ENCODE data around the gene KLLN.
"Not testable (repeated sequence)": the region's sequence is repeated elsewhere in the genome, so short reads cannot be mapped to it uniquely, and the experiment has no call there.

Gene KLLN

GRCh38 chr10:87865241-87865881 is 2.0 kb upstream of the KLLN start:
- no peak for DNase-seq

GRCh38 chr10:87864496-87865059 is 1.2 kb upstream of the KLLN start:
- DNase-seq, result no peak

GRCh38 chr10:87863951-87864495 is 690 bp upstream of the KLLN start:
- peak; percentile 21 for DNase-seq

DNA sequence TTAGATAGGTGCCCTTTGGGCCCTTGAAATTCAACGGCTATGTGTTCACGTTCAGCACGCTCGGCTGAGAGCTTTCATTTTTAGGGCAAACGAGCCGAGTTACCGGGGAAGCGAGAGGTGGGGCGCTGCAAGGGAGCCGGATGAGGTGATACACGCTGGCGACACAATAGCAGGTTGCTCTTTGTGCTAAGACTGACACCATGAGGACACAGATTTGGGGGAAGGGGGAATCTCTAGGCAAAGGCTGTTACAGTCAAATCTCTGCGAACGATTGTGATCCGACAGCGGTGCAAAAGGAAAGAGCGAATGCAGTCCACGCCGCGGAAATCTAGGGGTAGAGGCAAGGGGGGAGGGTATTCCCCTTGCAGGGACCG is 667 bp downstream of the KLLN start:
- no peak for DNase-seq

DNA sequence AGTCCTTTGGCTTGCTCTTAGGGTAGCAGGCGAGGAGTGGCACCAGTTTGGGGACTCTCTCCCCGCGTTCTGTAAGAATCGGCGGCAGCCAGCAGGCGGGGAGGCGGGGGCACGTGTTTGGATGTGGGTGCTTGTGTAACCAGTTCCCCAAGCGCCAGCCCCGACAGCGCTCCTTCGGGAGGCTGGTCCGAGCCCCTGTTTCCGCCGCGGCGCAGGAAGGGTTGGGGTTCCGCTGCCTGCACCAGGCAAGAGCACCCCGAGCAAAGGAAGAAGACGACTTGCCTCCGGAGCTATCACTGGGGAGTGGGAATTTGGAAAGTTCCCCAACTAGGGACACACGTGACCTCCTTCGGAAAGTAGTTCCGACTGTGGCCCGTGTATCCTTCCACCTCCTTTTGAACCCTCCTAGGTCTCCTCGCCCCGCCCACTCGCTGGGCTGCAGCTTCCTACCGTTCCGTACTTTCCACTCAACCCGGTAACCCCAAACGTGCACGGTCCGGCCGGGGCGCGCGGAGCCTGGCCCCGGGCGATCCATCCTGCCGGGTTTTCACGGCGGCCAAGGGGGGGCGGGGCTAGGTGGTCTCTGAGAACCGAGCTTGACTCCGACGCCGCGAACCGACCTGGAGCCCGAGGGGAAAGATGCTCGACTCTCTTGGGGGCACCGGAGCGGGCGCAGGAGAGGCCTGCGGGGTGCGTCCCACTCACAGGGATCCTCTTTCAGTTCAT is 1.2 kb downstream of the KLLN start:
- peak; percentile 94 for DNase-seq

DNA sequence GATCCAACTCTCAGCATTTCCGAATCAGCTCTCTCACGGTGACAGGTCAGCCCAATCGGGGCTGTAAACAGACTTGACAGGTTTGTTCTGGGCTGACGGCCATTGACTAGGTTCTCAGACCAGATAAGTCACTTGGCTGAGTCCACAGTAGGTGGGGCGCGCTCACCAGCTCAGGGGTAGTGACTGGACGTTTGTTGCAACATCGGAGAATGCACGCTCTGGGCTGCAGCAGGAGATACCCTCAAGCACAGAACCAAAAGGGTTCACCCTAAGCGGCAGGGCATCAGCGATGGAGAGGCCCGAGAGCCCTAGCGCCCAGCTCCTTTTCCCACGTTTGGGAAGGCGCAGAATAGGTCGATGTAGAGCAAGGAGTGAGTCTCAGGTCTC is 1.8 kb downstream of the KLLN start:
- DNase-seq, result peak; percentile 23

GRCh38 chr10:87860816-87861403 is 2.4 kb downstream of the KLLN start:
- no peak for DNase-seq

GRCh38 chr10:87860156-87860795 is 3.1 kb downstream of the KLLN start:
- peak; percentile 30 for DNase-seq

- DNase-seq, result not testable (repeated sequence)
Measured at GRCh38 chr10:87855665-87856064, 7.7 kb downstream of the KLLN start.

DNA sequence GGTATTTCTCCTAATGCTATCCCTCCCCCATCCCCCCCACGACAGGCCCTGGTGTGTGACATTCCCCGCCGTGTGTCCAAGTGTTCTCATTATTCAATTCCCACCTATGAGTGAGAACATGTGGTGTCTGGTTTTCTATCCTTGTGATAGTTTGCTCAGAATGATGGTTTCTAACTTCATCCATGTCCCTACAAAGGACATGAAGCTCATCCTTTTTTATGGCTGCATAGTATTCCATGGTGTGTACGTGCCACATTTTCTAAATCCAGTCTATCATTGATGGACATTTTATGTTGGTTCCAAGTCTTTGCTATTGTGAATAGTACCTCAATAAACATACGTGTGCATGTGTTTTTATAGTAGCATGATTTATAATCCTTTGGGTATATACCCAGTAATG is 8.1 kb downstream of the KLLN start:
- not testable (repeated sequence) for DNase-seq

DNA sequence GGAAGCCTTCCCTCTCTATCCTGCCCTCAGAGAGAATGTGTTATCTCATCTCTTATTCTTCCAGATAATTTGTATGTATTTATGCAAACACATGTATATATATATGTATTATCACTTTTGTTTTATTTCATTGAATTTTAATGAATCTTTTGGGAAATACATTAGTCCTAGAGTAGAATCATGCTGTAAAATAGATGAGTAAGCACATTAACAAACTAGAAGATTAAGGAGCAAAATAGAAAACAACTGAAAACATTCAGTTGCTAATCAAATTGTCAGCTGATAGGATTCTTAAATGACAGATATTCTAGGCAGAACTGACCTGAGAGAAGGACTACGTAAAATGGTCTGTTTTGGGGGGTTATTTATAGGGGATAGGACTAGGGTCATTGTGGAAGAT is 11.2 kb downstream of the KLLN start:
- DNase-seq, result no peak

DNA sequence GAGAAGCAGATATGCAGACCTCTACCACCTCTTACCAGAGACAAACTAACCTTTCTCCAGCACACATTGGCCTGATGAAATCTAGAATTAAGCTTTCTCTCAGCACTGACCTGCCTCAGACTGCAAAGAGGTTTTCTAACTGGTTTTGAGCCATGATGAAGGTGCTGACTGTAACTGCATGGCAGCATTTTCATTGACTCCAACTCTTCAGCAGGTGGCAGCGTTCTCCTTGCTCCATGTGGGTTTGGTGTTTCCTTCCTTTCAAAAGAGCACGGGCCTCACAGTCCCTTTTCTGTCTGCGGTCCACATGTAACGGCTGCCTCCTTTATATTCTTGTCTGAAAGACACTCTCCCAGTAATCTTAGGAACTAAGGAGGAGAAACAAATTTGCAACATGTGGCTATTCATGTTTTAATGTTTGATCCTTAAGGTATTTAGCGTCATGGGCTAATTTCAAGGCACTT is 12.6 kb downstream of the KLLN start:
- peak; percentile 56 for DNase-seq

GRCh38 chr10:87849001-87849400 is 14.3 kb downstream of the KLLN start:
- no peak for DNase-seq

DNA sequence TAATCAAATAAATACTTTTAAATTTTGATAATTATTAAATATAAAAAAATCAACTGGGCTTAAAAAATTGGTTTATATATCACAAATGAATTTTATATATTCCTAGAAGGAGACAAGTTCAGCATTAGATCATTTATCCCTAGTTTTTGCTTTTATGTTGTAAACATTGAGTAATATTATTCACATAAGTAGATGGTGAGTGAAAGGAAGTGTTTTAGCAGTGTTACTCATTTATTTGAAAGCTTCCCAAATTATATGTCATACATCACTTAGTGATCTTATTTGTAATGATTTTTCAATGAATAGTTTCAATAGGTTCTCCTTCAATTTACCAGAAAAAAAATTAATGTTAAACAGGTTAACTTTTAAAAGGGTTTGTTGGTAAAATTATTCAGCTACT is 15.8 kb downstream of the KLLN start:
- DNase-seq, result no peak

- DNase-seq, result not testable (repeated sequence)
Measured at GRCh38 chr10:87846711-87847110, 16.6 kb downstream of the KLLN start.

- no peak for DNase-seq
Measured at GRCh38 chr10:87846023-87846422, 17.3 kb downstream of the KLLN start.

DNA sequence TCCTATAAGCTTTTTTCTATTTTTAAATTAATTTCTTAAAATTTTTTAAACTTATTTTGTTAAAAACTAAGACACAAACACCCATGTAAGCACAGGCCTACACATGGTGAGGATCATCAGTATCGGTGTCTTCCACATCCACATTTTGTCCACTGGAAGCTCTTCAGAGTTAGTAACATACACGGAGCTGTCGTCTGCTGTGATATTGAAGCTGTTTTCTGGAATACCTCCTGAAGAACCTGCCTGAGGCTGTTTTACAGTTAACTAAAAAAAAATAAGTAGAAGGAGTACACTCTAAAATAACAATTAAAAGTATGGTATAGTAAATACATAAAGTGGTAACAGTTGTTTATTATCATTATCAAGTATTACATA is 17.7 kb downstream of the KLLN start:
- no peak for DNase-seq

DNA sequence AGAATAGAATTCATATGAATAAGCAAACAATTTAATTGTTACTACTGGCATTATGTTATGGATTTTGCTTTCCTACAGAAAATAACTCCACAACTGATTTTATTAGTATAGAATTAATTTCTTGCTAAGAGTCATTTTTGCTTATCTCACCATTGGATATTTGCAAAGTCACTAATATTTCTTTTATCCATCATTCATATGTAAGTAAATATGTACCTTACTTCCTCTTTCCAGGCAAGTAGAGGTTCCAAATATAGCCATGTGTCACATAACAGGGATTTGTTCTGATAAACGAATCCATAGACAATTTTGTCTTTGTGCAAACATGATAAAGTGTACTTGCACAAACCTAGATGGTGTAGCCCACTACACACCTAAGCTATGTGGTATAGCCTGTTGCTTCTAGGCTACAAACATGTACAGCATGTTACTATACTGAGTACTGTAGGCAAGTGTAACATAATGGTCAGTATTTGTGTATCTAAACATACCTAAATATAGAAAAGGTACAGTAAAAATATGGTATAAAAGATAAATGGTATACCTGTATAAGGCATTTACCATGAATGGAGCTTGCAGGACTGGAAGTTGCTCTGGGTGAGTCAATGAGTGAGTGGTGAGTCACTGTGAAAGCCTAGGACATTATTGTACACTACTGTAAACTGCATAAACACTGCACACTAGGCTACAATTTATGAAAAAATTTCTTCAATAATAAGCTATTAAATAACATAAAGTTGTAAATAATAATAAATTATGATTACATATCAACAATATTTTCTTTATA is 18.3 kb downstream of the KLLN start:
- DNase-seq, result no peak

DNA sequence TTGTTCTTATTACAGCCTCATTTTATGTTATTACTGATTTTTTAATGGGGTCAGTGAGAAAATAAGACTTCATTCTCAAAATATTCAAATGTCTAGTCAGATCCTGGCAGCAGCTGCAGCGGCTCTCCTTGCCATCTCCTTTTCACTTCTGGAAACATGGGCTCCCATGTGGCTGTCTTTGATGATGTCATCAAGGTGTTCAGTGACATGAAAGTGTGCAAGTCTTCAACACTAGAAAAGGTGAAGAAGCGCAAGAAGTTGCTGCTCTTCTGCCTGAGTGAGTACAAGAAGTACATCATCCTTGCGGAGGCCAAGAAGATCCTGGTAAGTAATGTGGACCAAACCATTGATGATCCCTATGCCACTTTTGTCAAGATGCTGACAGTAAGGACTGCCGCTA is 19.6 kb downstream of the KLLN start:
- DNase-seq, result no peak

DNA sequence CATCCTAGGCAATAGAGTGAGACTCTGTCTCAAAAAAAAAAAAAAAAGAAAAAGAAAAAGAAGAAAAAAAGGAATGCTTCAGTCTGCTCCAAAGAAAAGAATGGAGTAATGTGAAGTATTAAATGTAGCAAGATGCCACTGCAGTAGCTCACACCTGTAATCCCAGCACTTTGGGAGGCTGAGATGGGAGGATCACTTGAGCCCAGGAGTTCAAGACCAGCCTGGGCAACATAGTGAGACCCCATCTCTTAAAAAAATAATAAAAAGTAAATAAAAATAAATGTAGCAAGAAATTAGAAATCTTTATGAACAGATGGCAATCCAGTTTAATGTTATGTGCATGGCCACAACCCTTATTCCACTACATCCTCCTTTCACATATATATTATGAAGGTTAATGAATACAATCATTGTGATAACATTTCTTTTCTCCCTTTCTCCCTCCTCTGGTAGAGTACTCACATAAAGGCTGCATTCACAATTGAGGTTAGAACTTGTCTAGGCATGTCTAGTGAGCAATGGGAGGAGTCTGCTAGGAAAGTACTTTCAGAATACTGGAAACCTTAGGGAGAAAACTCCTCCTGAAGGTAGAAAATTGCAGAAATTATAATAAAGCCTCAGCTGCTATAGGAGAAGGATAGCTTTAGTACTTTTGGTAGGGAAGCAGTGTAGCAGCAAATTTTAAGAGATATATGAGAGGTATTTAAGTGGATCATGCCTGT is 20.4 kb downstream of the KLLN start:
- DNase-seq, result no peak

GRCh38 chr10:87842220-87842641 is 21.1 kb downstream of the KLLN start:
- DNase-seq, result no peak

DNA sequence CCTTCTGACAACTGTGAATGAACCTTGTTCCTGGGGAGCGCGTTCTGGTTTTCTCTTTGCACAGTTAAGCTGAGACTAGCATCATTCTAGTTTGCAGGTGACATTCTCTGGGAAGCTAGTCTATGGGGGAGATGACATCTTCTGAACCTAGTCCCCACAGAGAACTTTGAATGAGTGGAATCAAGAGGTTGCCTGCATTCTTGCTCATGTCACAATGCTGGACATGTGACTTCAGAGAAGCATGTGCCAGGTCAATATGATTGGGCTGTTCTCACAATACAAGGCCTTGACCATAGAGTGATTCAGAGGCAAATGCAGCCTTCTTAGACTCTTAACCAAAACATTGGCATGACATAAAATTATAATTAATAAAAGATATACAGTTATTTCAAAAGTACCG is 22.1 kb downstream of the KLLN start:
- DNase-seq, result no peak
